Astrocyte of the spinal cord (primary cell): ENCODE data around the gene SORCS2.

Source experiments
- DNase-seq: peaks from one replicate; pipeline ENCODE4 v3.0.0; 2011; ENCODE audit warnings: low read depth, low spot score
- H3K4me3 ChIP-seq: 2 replicates; pipeline ENCODE4 v1.5.1; 2011; ENCODE audit warnings: low read depth, mild to moderate bottlenecking, low read length, moderate library complexity
- in situ Hi-C: cut with HindIII; loops from 2 replicates; pipeline ENCODE4 v1.10.0; 2017; ENCODE audit warnings: low sequenced_read_pairs
- TF ChIP-seq, protein P1 (sequence below): IDR thresholded peaks from 2 replicates; pipeline ENCODE4 v1.5.1; 2012; ENCODE audit warnings: low read depth, mild to moderate bottlenecking, low read length, inconsistent platforms

The SORCS2 gene

DNA sequence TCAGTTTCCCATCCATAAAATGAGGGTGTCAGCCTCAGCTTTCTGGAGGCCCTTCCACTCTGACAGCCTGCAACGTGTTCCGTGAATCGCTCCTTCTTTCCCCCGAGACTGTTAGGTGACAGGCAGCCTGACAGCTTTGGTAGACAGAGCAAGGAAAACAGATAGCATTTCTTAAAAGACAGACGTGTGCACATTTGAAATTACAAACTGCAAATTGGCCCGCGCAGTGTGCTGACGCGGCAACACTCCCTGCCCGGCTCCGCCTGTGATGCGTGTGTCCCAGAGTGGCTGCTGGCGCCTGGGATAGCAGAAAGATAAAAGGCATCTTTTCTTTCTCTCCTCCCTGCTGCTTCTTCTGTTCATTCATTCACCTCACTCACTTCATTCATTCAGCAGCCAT, 502.0 kb downstream of the SORCS2 start:
- no peak for DNase-seq
- H3K4me3 ChIP-seq = no peak overlapping the region
- in situ Hi-C loops = no loop called here

GRCh38 chr4:7697343-7697742, 505.0 kb downstream of the SORCS2 start:
- DNase-seq = no peak
- H3K4me3 ChIP-seq = no peak overlapping the region
- TF ChIP-seq, protein P1, sequence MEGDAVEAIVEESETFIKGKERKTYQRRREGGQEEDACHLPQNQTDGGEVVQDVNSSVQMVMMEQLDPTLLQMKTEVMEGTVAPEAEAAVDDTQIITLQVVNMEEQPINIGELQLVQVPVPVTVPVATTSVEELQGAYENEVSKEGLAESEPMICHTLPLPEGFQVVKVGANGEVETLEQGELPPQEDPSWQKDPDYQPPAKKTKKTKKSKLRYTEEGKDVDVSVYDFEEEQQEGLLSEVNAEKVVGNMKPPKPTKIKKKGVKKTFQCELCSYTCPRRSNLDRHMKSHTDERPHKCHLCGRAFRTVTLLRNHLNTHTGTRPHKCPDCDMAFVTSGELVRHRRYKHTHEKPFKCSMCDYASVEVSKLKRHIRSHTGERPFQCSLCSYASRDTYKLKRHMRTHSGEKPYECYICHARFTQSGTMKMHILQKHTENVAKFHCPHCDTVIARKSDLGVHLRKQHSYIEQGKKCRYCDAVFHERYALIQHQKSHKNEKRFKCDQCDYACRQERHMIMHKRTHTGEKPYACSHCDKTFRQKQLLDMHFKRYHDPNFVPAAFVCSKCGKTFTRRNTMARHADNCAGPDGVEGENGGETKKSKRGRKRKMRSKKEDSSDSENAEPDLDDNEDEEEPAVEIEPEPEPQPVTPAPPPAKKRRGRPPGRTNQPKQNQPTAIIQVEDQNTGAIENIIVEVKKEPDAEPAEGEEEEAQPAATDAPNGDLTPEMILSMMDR = no peak
- in situ Hi-C loops = no loop called here

More for the DNA sequence above, 502.0 kb downstream of the SORCS2 start:
- TF ChIP-seq, protein P1 = no peak

GRCh38 chr4:7697821-7698220, 505.5 kb downstream of the SORCS2 start:
- in situ Hi-C loops = no loop called here
- no peak for DNase-seq
- H3K4me3 ChIP-seq = no peak overlapping the region
- TF ChIP-seq, protein P1 = no peak

DNA sequence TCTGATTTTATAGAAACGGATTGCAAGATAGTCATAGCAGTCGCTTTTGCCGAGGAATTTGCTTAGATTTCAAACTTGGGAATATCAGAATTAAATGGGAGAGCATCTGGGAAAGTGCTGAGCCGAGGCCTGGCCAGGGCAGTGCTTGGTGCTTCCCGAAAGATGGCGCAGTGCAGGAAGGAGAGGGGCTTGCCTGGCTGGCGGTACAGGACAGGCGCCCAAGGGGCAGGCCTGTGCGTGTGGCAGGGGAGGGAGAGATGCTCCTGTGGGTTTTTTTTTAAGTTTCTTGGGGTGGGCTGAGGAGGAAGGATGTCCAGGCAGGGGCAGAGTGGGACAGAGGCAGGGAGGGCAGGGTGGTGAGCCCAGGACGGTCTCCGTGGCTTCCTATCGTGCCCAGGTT, 506.2 kb downstream of the SORCS2 start:
- no peak for DNase-seq
- TF ChIP-seq, protein P1 = no peak
- H3K4me3 ChIP-seq = no peak overlapping the region
- in situ Hi-C loops = no loop called here

DNA sequence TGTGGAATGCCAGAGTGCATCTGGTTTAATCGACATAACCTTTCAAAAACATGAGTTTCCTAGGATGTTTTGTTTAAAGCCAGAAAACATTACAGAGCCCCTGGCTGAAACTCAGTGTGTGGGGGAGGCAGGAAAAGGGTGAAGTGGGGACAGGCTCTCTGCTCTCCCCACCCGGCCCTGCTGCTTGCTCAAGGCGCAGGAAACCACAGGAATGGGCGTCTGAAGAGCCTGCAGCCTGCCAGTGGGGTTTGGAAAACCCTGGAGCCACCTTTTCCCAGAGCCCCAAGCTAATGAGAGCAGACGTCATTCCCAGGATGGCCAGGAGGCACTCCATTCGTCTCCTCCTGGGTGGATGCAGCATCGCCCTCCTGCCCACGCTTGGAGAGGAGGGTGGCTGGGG, 506.7 kb downstream of the SORCS2 start:
- in situ Hi-C loops = no loop called here
- no peak overlapping the region for H3K4me3 ChIP-seq
- TF ChIP-seq, protein P1 = no peak
- DNase-seq = peak; percentile 56

GRCh38 chr4:7699825-7700224, 507.5 kb downstream of the SORCS2 start:
- no peak for DNase-seq
- no peak overlapping the region for H3K4me3 ChIP-seq
- TF ChIP-seq, protein P1 = no peak
- in situ Hi-C loops = no loop called here

GRCh38 chr4:7700665-7701064, 508.3 kb downstream of the SORCS2 start:
- TF ChIP-seq, protein P1 = no peak

More at GRCh38 chr4:7700665-7701064, 508.3 kb downstream of the SORCS2 start:
- no peak overlapping the region for H3K4me3 ChIP-seq
- no peak for DNase-seq
- in situ Hi-C loops = no loop called here
